ENCODE measurements around the gene GP1BA.

- TF ChIP-seq CTCF (IDR thresholded peaks at IDR 0.05) (no peak), POLR2A (IDR thresholded peaks at IDR 0.05) (no peak)
Measured at GRCh38 chr17:4958102-4958501, 26.0 kb downstream of the GP1BA start.
